Activated CD8-positive, alpha-beta memory T cell treated with anti-CD3 and anti-CD28 coated beads, Interleukin-2, amount 50 U/mL, for 48 hours (primary cell): ENCODE data around the gene MAGEB2.
"Not testable (repeated sequence)": the region's sequence is repeated elsewhere in the genome, so short reads cannot be mapped to it uniquely, and the experiment has no call there.

ENCODE experiments used
- DNase-seq: peaks from one replicate; pipeline ENCODE4 v3.0.0-alpha.2; 2020

The MAGEB2 gene

GRCh38 chrX:30215357-30215843 is at the start of gene MAGEB2:
TSS of gene MAGEB2 (plus strand) at chrX:30215563. CDS start at chrX:30218581, 3,018 bp downstream.
- no peak for DNase-seq

GRCh38 chrX:30170900-30171299 is 44.5 kb upstream of the MAGEB2 start:
- DNase-seq, result no peak

GRCh38 chrX:30181353-30181752 is 34.0 kb upstream of the MAGEB2 start:
- DNase-seq, result no peak

GRCh38 chrX:30183554-30183953 is 31.8 kb upstream of the MAGEB2 start:
- DNase-seq, result no peak

- DNase-seq, result no peak
Observed at GRCh38 chrX:30190426-30190825, 24.9 kb upstream of the MAGEB2 start.

GRCh38 chrX:30193910-30194309 is 21.5 kb upstream of the MAGEB2 start:
- not testable (repeated sequence) for DNase-seq

GRCh38 chrX:30196322-30196721 is 19.0 kb upstream of the MAGEB2 start:
- no peak for DNase-seq

- no peak for DNase-seq
Observed at GRCh38 chrX:30212172-30212571, 3.2 kb upstream of the MAGEB2 start.

GRCh38 chrX:30217465-30217864 is 2.1 kb downstream of the MAGEB2 start:
- DNase-seq, result no peak

- no peak for DNase-seq
Observed at GRCh38 chrX:30219372-30219771, 4.0 kb downstream of the MAGEB2 start.

GRCh38 chrX:30220661-30221060 is 5.3 kb downstream of the MAGEB2 start:
- DNase-seq, result no peak

GRCh38 chrX:30224536-30224935 is 9.2 kb downstream of the MAGEB2 start:
- DNase-seq, result no peak

- DNase-seq, result no peak
Observed at GRCh38 chrX:30228526-30228925, 13.2 kb downstream of the MAGEB2 start.

GRCh38 chrX:30230395-30230794 is 15.0 kb downstream of the MAGEB2 start, which contains the start of gene MAGEB3:
TSS of gene MAGEB3 (plus strand) at chrX:30230657. CDS start at chrX:30235925, 5,268 bp downstream.
- DNase-seq, result no peak

- no peak for DNase-seq
Observed at GRCh38 chrX:30241724-30242415, 26.5 kb downstream of the MAGEB2 start, which contains the start of gene MAGEB4. TSS of gene MAGEB4 (plus strand) at chrX:30242000. CDS start at chrX:30242136, 136 bp downstream.

GRCh38 chrX:30246769-30247489 is 31.6 kb downstream of the MAGEB2 start, which contains the start of gene MAGEB1:
TSS of gene MAGEB1 (plus strand) at chrX:30247146. CDS start at chrX:30250494, 3,348 bp downstream.
- no peak for DNase-seq

- no peak for DNase-seq
Observed at GRCh38 chrX:30248854-30249253, 33.5 kb downstream of the MAGEB2 start.

GRCh38 chrX:30253257-30253656 is 37.9 kb downstream of the MAGEB2 start:
- DNase-seq, result no peak

- no peak for DNase-seq
Observed at GRCh38 chrX:30259927-30260326, 44.6 kb downstream of the MAGEB2 start.

- no peak for DNase-seq
Observed at GRCh38 chrX:30261012-30261411, 45.6 kb downstream of the MAGEB2 start.

GRCh38 chrX:30262763-30263162 is 47.4 kb downstream of the MAGEB2 start:
- no peak for DNase-seq
